IMR-90 (cell line): ENCODE results near the gene FOXD4L6.
"Not testable (repeated sequence)": the region's sequence is repeated elsewhere in the genome, so short reads cannot be mapped to it uniquely, and the experiment has no call there.

Experiments
- MXI1 ChIP-seq: IDR thresholded peaks from 2 replicates; pipeline ENCODE4 v1.6.1; 2012; ENCODE audit warnings: low read depth, mild to moderate bottlenecking, low read length, moderate library complexity, borderline replicate concordance
- POLR2A ChIP-seq: IDR thresholded peaks from 2 replicates; pipeline ENCODE4 v1.6.1; 2012; ENCODE audit warnings: mild to moderate bottlenecking, low read depth, low read length
- RFX5 ChIP-seq: IDR thresholded peaks from 2 replicates; pipeline ENCODE4 v1.8.0; 2012; ENCODE audit warnings: low read depth, mild to moderate bottlenecking, low read length, moderate library complexity
- TF ChIP-seq, protein P1 (sequence below): conservative IDR thresholded peaks from 2 replicates; pipeline ENCODE4 v1.5.1; 2012; ENCODE audit warnings: mild to moderate bottlenecking, low read depth, low read length, improper control_type of control experiment
- TF ChIP-seq, protein P2 (sequence below): fragments of 150-350 bp; IDR thresholded peaks from 2 replicates; pipeline ENCODE4 v1.6.1; 2017; ENCODE audit warnings: mild to moderate bottlenecking, antibody characterized with exemption, low read length, low read depth

DNA sequence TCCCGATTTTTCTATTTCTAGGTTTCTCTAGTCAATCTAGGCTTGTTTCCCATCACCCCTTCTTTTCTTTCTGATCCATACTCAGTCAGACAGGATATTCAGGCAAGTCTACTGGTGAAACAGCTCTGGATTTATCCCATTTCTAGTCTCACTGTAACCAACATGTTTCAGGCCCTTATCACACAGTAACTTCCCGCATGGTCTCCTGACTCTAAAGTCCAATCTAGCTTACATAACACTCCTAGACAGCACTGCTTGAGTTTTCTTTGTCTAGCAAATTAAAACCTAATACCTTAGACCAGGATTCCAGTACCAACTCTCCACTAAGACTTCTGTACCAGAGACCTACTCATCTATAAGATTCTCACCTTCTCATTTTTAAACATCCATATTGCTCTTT lies 13.4 kb upstream of the FOXD4L6 start:
- TF ChIP-seq, protein P1, sequence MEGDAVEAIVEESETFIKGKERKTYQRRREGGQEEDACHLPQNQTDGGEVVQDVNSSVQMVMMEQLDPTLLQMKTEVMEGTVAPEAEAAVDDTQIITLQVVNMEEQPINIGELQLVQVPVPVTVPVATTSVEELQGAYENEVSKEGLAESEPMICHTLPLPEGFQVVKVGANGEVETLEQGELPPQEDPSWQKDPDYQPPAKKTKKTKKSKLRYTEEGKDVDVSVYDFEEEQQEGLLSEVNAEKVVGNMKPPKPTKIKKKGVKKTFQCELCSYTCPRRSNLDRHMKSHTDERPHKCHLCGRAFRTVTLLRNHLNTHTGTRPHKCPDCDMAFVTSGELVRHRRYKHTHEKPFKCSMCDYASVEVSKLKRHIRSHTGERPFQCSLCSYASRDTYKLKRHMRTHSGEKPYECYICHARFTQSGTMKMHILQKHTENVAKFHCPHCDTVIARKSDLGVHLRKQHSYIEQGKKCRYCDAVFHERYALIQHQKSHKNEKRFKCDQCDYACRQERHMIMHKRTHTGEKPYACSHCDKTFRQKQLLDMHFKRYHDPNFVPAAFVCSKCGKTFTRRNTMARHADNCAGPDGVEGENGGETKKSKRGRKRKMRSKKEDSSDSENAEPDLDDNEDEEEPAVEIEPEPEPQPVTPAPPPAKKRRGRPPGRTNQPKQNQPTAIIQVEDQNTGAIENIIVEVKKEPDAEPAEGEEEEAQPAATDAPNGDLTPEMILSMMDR: not testable (repeated sequence)
- not testable (repeated sequence) for TF ChIP-seq POLR2A, RFX5, MXI1
- TF ChIP-seq, protein P2, sequence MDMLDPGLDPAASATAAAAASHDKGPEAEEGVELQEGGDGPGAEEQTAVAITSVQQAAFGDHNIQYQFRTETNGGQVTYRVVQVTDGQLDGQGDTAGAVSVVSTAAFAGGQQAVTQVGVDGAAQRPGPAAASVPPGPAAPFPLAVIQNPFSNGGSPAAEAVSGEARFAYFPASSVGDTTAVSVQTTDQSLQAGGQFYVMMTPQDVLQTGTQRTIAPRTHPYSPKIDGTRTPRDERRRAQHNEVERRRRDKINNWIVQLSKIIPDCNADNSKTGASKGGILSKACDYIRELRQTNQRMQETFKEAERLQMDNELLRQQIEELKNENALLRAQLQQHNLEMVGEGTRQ: not testable (repeated sequence)
